Peyer's patch (tissue), 4 donors: ENCODE data around the gene TULP3. TPM values are rescaled to one million over a fixed set of nuclear protein-coding genes. Genes with fewer than 3 reads are reported as not detected.

Source experiments
- DNase-seq, 3 donors: peaks; one replicate each; pipeline ENCODE4 v3.0.0-alpha.2; 2017 to 2019
- H3K27ac ChIP-seq, 4 donors: fragments of 200-600 bp; sonication (generic); one replicate each; pipeline ENCODE4 v1.5.1; 2016 to 2019
- H3K27me3 ChIP-seq, 2 donors: fragments of 200-600 bp; sonication (generic); one replicate each; pipeline ENCODE4 v1.5.1; 2019
- H3K36me3 ChIP-seq, 3 donors: fragments of 200-600 bp; sonication (generic); one replicate each; pipeline ENCODE4 v1.5.1; 2016 to 2019
- H3K4me1 ChIP-seq, 4 donors: fragments of 200-600 bp; sonication (generic); one replicate each; pipeline ENCODE4 v1.5.1; 2016 to 2019
- H3K4me3 ChIP-seq, 4 donors: fragments of 200-600 bp; sonication (generic); 1 replicate in 3 of 4; 2 replicates in 1 of 4; pipeline ENCODE4 v1.5.1; 2016 to 2019; ENCODE audit warnings: mild to moderate bottlenecking in 1 of 4
- H3K9me3 ChIP-seq, 4 donors: fragments of 200-600 bp; sonication (generic); one replicate each; pipeline ENCODE4 v1.5.1; 2016 to 2019; ENCODE audit warnings: mild to moderate bottlenecking in 1 of 4
- POLR2A ChIP-seq, 2 donors: fragments of 450-650 bp; IDR thresholded peaks; one replicate each; pipeline ENCODE4 v1.5.1; 2017; ENCODE audit warnings: antibody characterized with exemption in 2 of 2, mild to moderate bottlenecking in 2 of 2, moderate library complexity in 2 of 2
- total RNA-seq, 4 donors: library from RNA; depleted of rRNA; stranded (reverse); fragments of >200 nt; gene quantifications; one replicate each; pipeline ENCODE4 v1.1.0, GENCODE V29; 2016
- TF ChIP-seq, protein P1 (sequence below), 6 experiments: fragments of 450-650 bp in 4 of 6; fragments of 200-600 bp in 2 of 6; sonication (generic) in 1 of 6; IDR thresholded peaks; one replicate each; pipeline ENCODE4 v1.5.1; 2017 to 2019; ENCODE audit warnings: antibody characterized with exemption in 6 of 6, mild to moderate bottlenecking in 3 of 6, moderate library complexity in 1 of 6

Gene TULP3
- total RNA-seq, 4 donors from 2014 or later, result 7.2 to 63.5 (median 12.6) TPM

DNA sequence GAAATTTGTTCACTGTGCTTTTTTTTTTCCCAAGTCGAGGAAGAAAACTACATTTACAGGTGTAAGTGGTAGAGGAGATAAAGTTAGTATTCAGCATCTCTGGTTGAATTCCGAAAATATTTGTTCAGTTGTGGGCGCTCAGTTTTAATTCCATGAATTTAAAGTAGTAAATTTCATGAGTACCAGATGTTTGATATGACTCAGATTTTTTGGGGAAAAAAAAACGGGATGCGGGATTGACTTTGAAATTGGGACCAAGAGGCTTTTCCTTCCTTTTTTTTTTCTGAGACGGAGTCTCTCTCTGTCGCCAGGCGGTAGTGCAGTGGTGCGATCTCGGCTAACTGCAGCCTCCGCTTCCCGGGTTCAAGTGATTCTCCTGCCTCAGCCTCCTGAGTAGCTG, 1.6 kb downstream of the TULP3 start:
- H3K4me1 ChIP-seq, result peaks cover 0 to 14% (median 2%) of the 10 kb centered on the region in 4 donors
- no peak overlapping the region for H3K4me3 ChIP-seq
- peaks cover 0 to 10% (median 0%) of the 10 kb centered on the region in 3 donors for H3K36me3 ChIP-seq
- no peak for DNase-seq
- TF ChIP-seq POLR2A (IDR thresholded peaks at IDR 0.05), result no peak
- TF ChIP-seq, protein P1, sequence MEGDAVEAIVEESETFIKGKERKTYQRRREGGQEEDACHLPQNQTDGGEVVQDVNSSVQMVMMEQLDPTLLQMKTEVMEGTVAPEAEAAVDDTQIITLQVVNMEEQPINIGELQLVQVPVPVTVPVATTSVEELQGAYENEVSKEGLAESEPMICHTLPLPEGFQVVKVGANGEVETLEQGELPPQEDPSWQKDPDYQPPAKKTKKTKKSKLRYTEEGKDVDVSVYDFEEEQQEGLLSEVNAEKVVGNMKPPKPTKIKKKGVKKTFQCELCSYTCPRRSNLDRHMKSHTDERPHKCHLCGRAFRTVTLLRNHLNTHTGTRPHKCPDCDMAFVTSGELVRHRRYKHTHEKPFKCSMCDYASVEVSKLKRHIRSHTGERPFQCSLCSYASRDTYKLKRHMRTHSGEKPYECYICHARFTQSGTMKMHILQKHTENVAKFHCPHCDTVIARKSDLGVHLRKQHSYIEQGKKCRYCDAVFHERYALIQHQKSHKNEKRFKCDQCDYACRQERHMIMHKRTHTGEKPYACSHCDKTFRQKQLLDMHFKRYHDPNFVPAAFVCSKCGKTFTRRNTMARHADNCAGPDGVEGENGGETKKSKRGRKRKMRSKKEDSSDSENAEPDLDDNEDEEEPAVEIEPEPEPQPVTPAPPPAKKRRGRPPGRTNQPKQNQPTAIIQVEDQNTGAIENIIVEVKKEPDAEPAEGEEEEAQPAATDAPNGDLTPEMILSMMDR (IDR thresholded peaks at IDR 0.05), result no peak
- H3K27me3 ChIP-seq, result no peaks in the 10 kb centered on the region
- no peak overlapping the region for H3K27ac ChIP-seq
- no peaks in the 10 kb centered on the region for H3K9me3 ChIP-seq

DNA sequence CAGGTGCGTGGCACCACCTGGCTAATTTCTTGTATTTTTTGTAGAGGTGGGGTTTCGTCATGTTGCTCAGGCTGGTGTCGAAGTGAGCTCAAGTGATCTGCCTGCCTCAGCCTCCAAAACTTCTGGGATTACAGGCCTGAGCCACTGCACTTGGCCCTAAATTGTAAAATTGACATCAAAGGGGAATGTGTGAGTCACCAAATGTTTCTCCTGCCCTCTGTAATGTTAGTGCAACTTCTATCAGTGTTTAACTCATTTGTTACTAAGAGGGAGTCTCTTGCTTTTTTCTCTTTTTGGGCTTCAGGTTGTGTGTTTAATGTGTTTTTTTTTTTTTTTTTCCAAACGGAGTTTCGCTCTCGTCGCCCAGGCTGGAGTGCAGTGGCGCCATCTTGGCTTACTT, 2.3 kb downstream of the TULP3 start:
- Histone ChIP-seq H3K9me3 (no peaks in the 10 kb centered on the region), H3K36me3 (peaks cover 0 to 6% (median 0%) of the 10 kb centered on the region in 3 donors), H3K27me3 (no peaks in the 10 kb centered on the region), H3K4me1 (peaks cover 0 to 14% (median 2%) of the 10 kb centered on the region in 4 donors), H3K27ac (peak overlapping the region in 1 of 4 donors; percentile 40), H3K4me3 (no peak overlapping the region)
- DNase-seq, result no peak
- TF ChIP-seq, protein P1 (IDR thresholded peaks at IDR 0.05), result no peak
- no peak for TF ChIP-seq POLR2A (IDR thresholded peaks at IDR 0.05)

DNA sequence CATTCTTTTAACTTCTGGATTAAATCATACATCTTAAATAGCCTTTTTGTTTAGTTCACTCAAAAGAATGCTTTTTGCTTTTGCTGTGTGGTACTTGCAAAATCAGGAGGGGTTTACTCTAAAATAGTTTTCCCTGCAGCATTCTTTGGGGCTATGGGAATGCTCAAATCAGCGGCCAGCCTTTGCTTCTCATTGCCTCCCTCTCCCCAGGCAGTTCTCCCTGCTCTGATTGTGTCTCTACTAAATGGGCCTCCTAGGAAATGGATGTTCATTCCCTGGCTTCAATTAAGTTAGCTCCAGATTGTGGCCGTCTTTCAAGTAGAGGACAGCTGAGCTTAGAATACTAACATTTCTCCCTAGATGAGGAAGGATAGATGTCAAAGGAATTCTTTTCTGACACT, 4.4 kb downstream of the TULP3 start:
- no peak for DNase-seq
- H3K9me3 ChIP-seq, result no peaks in the 10 kb centered on the region
- H3K27ac ChIP-seq, result no peak overlapping the region
- no peak overlapping the region for H3K4me3 ChIP-seq
- peaks cover 0 to 10% (median 2%) of the 10 kb centered on the region in 4 donors for H3K4me1 ChIP-seq
- H3K36me3 ChIP-seq, result no peaks in the 10 kb centered on the region
- no peak for TF ChIP-seq POLR2A (IDR thresholded peaks at IDR 0.05)
- TF ChIP-seq, protein P1 (IDR thresholded peaks at IDR 0.05), result no peak
- H3K27me3 ChIP-seq, result no peaks in the 10 kb centered on the region

DNA sequence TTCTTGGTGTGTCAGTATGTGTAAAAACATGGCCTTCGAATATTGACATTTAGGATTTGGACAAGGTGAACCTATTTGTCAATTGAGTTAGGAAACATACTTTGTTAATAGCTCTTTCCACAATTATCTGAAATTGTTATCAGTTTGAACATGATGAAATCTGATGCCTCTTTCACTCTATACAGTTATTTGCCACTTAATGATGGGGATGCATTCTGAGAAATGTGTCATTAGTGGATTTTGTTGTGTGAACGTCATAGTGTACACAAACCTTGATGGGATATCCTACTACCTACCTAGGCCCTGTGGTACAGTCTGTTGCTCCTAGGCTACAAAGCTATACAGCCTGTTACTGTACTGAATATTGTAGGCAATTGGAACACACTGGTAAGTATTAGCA, 4.8 kb downstream of the TULP3 start:
- H3K36me3 ChIP-seq, result no peaks in the 10 kb centered on the region
- H3K27ac ChIP-seq, result no peak overlapping the region
- H3K9me3 ChIP-seq, result no peaks in the 10 kb centered on the region
- H3K4me1 ChIP-seq, result peaks cover 0 to 6% (median 2%) of the 10 kb centered on the region in 4 donors
- no peak overlapping the region for H3K4me3 ChIP-seq
- TF ChIP-seq, protein P1 (IDR thresholded peaks at IDR 0.05), result no peak
- TF ChIP-seq POLR2A (IDR thresholded peaks at IDR 0.05), result no peak
- no peaks in the 10 kb centered on the region for H3K27me3 ChIP-seq
- no peak for DNase-seq

DNA sequence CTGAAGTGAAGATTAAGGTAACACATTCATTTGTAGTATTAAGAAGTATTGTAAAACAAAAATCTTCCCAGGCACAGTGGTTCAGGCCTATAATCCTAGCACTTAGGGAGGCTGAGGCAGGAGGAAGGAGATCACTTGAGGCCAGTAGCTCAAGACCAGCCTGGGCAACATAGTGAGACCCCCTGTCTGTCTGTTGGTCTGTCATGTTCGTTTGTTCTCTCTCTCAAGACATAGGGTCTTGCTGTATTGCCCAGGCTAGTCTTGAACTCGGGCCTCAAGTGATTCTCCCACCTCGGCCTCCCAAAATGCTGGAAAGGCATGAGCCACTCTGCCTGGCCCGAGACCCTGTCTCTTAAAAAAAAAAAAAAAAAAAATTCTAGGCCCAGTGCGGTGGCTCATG, 6.7 kb downstream of the TULP3 start:
- Histone ChIP-seq H3K4me3 (no peak overlapping the region), H3K36me3 (no peaks in the 10 kb centered on the region), H3K9me3 (no peaks in the 10 kb centered on the region), H3K4me1 (no peaks in the 10 kb centered on the region), H3K27me3 (no peaks in the 10 kb centered on the region), H3K27ac (no peak overlapping the region)
- no peak for DNase-seq
- no peak for TF ChIP-seq POLR2A (IDR thresholded peaks at IDR 0.05)
- TF ChIP-seq, protein P1 (IDR thresholded peaks at IDR 0.05), result no peak

DNA sequence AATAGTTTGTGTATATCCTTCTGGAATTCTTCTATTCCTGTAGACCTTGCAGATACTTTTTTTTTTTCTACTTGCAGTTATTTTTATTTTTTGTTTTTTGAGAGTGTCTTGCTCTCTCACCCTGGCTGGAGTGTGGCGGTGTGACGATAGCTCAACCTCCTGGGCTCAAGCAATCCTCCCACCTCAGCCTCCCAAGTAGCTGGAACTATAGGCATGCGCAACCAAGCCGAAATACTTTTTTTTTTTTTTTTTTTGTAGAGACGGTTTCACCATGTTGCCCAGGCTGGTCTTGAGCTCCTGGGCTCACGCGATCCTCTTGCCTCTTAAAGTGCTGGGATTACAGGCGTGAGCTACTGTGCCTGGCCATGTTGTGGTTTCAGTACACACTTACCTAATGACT, 10.0 kb downstream of the TULP3 start:
- Histone ChIP-seq H3K27me3 (no peaks in the 10 kb centered on the region), H3K36me3 (no peaks in the 10 kb centered on the region), H3K4me1 (no peaks in the 10 kb centered on the region), H3K4me3 (no peak overlapping the region), H3K27ac (no peak overlapping the region), H3K9me3 (no peaks in the 10 kb centered on the region)
- TF ChIP-seq, protein P1 (IDR thresholded peaks at IDR 0.05), result no peak
- TF ChIP-seq POLR2A (IDR thresholded peaks at IDR 0.05), result no peak
- peak in 1 of 3 donors; percentile 2 for DNase-seq
